GM12874 (cell line): ENCODE measurements around the gene RAD51B.

Source experiments
- TF ChIP-seq, protein P1 (sequence below): IDR thresholded peaks from 2 replicates; pipeline ENCODE4 v1.5.1; 2011; ENCODE audit warnings: low read depth, mild to moderate bottlenecking, control low read depth, low read length, moderate library complexity; ENCODE audit not compliant: insufficient read depth

RAD51B gene

GRCh38 chr14:68689511-68689910, 869.9 kb downstream of the RAD51B start:
- TF ChIP-seq, protein P1, sequence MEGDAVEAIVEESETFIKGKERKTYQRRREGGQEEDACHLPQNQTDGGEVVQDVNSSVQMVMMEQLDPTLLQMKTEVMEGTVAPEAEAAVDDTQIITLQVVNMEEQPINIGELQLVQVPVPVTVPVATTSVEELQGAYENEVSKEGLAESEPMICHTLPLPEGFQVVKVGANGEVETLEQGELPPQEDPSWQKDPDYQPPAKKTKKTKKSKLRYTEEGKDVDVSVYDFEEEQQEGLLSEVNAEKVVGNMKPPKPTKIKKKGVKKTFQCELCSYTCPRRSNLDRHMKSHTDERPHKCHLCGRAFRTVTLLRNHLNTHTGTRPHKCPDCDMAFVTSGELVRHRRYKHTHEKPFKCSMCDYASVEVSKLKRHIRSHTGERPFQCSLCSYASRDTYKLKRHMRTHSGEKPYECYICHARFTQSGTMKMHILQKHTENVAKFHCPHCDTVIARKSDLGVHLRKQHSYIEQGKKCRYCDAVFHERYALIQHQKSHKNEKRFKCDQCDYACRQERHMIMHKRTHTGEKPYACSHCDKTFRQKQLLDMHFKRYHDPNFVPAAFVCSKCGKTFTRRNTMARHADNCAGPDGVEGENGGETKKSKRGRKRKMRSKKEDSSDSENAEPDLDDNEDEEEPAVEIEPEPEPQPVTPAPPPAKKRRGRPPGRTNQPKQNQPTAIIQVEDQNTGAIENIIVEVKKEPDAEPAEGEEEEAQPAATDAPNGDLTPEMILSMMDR = no peak

DNA sequence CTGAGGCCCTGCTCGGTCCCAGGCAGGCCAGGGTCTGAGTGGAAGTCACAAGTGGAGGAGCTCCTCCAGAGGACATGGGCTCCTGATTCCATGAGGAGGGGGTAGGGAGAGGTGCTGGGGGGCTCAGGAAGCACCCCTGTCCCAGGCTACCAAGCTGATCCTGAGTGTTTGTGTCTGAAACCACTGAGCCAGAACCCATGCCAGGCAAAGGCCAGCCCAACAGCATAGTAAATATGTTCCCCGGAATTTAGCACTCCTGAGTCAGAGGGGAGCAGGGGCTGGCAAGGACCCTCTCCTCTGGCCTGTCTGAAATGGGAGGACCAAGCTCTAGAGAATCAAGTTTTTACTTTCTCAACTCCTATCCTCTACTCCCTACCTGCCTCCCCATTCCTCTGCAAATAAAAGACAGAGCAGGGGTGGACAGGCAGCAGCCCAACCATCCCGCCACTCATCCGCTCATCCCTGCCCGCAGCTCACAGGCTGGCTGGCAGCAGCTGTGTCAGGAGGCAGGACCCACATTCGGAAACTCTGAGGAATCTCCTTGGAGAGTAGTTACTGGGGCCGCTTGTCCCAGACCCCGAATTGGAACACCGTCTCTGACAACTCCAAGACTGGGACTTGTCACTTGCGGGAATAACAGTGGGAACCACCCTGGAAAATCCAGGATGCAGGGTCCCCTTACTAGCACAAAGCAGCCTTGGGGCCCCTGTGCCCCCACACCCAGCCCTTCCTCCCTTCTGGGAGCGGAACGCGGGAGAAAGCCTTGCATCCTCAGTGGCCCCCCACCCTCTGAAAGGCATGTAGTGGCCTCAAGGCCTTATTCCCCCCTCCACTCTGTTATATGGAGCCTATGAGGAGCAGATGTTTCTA, 870.7 kb downstream of the RAD51B start:
- TF ChIP-seq, protein P1 = no peak

DNA sequence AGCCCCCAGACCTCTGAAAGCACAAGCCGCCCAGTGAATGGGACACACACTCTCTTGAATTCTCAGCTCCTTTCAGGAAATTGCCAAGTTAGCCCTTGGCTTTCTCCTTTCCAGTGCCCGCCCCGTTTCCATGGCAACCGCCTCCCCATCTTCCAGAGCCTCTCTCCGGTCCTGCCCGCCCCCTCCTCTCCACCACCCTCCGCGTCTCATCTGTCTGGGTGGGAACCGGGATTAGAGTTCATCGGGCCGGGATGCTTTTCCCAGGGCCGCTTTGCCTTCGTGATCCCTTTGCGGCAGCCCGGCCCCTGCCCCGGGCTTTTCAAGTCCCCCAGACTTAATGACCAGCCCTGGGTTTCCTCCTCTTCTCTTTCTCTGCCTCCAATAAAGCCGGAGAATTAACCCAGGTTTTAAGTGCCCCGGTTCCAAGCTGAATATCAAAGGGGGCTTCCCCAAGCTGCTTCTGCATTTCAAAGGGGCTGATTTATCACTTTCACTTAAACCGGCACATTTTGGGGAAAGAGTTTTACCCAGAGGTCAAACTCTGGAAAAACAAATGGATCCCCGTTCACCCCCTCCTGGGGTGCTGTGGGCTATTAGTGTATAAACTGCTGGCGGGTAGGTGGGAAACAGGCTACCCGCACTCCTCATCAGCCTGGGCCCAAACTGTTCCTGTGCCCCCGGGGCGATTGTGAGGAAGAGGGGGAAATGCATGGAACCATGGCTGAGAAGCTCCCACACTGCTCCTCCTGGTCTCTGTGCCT, 871.6 kb downstream of the RAD51B start:
- TF ChIP-seq, protein P1 = no peak

- TF ChIP-seq, protein P1 = no peak
These were observed 872.2 kb downstream of the RAD51B start for GRCh38 chr14:68691792-68692118.

DNA sequence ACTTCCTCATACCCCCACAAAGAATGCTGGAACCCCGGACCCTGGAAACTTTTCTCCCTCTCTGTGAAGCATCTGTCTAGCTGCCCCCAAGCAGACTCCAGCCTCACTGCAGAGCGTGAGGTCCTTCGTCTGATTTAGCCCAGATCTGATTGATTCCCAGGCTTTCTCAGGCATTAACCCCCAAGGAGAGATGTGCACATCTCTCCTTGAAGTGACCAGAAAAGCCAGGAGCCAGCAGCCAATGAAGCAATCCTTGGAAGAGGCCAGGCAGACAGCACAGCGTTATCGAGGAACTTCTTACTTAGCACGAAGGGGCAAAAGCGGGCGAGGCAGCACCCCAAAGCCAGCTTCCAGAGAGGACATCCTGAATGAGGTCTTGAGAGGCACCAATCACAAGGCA, 872.6 kb downstream of the RAD51B start:
- TF ChIP-seq, protein P1 = no peak

DNA sequence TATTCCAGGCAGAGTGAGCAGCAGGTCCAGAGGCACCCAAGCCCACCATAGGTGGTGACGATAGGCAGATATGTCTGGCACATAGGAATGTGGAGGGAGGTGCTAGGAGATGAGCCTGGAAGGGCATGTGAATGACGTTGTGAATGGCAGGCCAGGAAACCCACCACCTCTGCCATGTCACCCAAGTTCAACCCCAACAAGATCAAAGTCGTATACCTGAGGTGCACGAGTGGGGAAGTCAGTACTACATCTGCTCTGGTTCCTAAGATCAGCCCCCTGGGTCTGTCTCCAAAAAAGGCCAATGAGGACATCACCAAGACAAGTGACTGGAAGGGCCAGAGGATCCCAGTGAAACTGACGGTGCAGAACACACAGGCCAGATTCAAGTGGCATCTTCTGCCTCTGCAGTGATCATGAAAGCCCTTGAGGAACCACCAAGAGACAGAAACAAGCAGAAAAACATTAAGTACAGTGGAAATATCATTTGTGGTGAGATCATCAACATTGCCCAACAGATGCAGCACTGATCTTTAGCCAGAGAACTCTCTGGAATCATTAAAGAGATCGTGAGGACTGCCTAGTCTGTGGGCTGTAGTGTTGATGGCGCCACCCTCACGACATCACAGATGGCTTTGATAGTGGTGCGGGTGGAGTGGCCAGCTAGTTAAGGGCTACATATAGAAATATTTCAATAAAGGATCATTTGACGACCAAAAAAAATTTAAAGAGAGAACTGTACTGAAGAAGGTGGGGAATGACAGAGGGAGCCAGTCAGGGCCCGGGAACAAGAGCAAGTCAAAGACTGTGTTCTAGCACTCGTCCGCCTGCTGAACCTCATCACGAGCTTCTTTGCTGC, 873.6 kb downstream of the RAD51B start:
- TF ChIP-seq, protein P1 = no peak

DNA sequence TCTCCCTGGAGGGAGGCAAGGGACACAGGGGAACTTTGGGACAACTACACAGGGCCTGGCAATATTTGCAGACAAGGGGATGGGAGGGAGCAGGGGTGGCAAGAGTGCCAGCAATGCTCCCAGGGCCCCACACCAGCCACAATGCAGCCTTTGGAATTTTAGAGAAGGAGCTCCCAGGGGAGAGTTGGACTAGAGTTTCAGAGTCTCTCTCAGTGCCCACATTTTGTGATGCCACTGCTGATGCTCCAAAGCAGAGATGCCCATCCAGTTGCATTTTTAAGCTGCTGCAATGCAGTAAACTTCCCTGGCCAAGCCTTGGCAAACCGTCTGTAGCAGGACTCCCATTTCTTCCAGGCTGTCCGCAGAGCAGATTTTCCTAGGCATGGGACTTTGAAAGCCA, 874.3 kb downstream of the RAD51B start:
- TF ChIP-seq, protein P1 = no peak
